ENCODE measurements around the gene NT5DC3.

GRCh38 chr12:103840462-103840875, 565 bp downstream of the NT5DC3 start:
- TF ChIP-seq, protein P1, sequence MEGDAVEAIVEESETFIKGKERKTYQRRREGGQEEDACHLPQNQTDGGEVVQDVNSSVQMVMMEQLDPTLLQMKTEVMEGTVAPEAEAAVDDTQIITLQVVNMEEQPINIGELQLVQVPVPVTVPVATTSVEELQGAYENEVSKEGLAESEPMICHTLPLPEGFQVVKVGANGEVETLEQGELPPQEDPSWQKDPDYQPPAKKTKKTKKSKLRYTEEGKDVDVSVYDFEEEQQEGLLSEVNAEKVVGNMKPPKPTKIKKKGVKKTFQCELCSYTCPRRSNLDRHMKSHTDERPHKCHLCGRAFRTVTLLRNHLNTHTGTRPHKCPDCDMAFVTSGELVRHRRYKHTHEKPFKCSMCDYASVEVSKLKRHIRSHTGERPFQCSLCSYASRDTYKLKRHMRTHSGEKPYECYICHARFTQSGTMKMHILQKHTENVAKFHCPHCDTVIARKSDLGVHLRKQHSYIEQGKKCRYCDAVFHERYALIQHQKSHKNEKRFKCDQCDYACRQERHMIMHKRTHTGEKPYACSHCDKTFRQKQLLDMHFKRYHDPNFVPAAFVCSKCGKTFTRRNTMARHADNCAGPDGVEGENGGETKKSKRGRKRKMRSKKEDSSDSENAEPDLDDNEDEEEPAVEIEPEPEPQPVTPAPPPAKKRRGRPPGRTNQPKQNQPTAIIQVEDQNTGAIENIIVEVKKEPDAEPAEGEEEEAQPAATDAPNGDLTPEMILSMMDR (IDR thresholded peaks at IDR 0.05) = no peak
- TF ChIP-seq EP300 (IDR thresholded peaks at IDR 0.05) (no peak), POLR2A (IDR thresholded peaks at IDR 0.05) (no peak)
